Left kidney (tissue), 2 donors: ENCODE results near the gene TBC1D4. TPM values are rescaled to one million over a fixed set of nuclear protein-coding genes. Genes with fewer than 3 reads are reported as not detected.

ENCODE experiments used
- DNase-seq: peaks from one replicate; pipeline ENCODE4 v3.0.0-alpha.2; 2013
- polyA plus RNA-seq: library from polyadenylated mRNA; unstranded; fragments of 120-200 nt; gene quantifications from one replicate; pipeline ENCODE4 v1.2.1, GENCODE V29; 2013; ENCODE audit not compliant: insufficient read length

Gene TBC1D4
- polyA plus RNA-seq, 1 donor: 59.5 TPM

DNA sequence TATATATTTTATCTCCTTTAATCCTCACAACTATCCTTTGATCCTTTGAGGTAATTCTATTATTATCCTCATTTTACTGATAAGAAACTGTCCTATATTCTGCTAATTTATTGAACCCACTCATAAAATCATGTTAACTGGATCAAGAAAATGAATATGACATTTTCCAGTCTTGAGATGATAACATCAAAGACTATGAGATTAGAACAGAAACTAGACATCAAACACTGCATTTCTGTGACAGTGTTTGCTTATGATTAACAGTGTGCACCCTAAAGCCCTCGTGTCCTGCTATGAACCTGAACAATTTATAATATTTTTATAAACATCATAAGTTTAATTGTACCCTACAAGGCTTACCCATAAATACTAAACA lies 96.3 kb downstream of the TBC1D4 start:
- DNase-seq: no peak

DNA sequence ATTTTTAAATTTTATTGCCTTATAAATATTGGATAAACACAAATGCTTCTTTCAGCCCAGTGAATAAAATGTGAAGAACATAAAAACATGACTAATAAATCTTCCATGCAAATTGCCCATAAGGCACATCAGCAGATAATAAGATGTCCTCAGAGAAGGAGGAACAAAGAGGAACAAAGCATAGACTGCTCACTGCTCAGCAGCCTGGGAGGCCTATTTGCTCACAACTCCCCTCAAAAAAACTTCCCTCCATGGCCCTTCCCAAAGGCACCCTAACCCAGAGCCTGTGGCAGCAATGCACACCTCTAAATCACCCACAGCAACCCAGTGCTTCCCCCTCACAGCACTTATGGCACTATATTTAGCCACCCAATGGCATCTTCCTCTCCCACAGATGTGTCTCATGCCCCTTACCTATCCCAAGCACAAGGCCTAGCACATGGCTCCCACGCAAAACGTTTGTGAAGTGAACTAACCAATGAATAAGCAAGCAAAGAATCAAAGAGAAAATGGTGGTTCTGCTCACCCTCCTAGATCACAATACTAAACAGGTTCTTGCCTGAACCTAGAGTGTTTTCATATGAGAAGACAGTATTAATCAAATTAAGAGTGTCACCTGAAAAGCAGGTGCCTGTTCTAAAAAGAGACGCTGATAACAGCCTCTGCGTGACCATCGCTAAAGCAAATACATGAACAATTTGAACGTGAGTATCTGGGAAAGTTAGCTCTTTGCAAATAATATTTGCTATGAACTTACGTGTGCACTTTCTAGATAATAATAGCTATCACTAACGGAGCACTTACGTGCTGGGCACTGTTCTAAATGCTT lies 96.9 kb downstream of the TBC1D4 start:
- DNase-seq: no peak

- DNase-seq: no peak
Observed at GRCh38 chr13:75383064-75383715, 98.8 kb downstream of the TBC1D4 start.

GRCh38 chr13:75378301-75378700 lies 103.7 kb downstream of the TBC1D4 start:
- DNase-seq: no peak

- DNase-seq: no peak
Observed at GRCh38 chr13:75376792-75377402, 105.1 kb downstream of the TBC1D4 start.

DNA sequence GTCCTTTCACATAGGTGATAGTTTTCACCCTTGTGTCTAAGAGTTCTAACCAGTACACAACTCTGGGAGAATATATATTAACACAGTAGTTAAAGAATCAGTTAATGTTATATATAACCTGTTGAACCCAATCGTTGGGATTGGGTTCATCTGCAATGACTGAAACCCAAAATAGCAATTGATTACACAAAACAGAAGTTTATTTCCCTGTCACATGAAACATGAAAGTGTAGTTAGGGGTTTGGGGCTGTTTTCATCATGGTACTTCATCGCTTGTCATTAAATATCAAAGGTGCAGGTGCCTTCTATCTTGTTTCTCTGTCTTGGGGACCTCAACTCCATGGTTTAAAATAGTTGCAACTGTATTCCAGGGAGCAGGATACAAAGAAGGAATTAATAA lies 106.6 kb downstream of the TBC1D4 start:
- DNase-seq: no peak

- DNase-seq: no peak
Observed at GRCh38 chr13:75373988-75374387, 108.0 kb downstream of the TBC1D4 start.

- no peak for DNase-seq
Observed at GRCh38 chr13:75372923-75373841, 108.8 kb downstream of the TBC1D4 start.

DNA sequence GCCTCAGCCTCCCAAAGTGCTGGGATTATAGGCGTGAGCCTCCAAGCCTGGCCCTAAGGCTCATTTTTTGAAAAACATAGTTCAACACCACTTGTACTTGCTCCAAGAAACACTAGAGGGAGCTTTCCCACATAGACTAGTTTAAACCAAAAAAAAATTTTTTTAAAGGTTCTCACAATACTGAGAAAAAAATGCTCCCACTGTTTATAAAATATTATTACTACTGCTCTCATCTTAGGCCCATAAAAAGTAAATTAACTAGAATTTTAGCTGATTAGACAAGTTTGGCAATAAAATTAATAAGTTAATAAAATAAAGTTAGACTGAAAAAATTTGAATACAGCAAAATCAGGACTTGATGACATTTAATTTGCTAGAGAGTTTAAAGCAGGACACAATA lies 109.5 kb downstream of the TBC1D4 start:
- peak; percentile 67 for DNase-seq

DNA sequence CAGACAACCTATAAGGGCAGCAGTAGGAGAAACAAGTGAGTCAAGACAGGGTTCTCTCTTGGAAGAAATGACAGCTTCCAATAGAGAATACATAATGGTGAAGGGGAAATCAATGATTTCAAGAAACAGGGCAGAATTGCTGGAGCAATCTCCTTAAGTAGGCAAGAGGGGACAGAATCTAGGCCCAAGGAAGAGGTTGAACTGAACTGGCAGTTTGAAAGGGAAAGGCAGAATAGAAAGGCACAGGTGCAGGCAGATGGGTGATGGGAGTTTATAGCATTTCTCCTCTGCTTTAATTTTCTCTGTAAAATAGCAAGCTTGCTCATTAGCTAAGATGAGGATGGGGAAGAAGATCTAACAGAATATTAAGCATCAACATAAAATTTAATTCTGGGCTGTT lies 110.8 kb downstream of the TBC1D4 start:
- no peak for DNase-seq

DNA sequence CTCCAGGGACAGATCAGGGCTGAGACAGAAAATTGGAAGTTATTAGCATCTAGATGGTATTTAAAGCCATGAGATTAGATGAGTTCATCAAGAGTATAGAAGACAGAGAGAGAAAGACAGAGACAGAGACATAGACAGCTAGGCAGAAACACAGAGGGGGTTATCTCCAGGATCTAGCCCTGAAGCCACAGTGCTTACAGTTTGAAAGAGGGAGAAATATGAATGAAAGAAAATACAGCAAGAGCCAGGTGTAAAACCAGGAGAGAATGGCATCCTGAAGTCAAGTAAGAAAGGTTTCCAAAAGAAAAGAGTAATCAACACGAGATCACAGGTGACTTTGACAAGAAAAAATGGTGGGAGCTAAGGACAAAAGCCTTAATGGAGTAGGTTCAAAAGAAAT lies 111.2 kb downstream of the TBC1D4 start:
- DNase-seq: no peak

GRCh38 chr13:75369981-75370380 lies 112.0 kb downstream of the TBC1D4 start:
- no peak for DNase-seq

DNA sequence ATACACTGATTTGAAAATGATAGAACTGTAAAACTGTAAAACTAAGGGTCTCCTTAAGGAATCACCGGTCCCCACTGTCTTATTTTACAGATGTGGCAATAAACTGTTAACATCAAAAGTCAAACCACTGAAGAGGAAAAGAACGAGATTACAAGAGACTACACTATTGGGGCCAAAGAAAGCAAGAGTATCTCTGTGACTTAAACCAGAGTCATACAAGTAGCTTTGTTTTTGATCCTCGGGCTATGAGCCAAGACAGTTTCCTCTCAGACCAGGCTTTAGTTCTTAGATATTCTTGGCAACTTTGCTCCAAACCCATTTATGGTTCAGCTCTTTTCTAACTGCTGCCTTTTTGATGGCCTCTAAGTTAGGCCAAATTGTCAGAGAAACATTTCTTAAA lies 113.8 kb downstream of the TBC1D4 start:
- peak; percentile 55 for DNase-seq

DNA sequence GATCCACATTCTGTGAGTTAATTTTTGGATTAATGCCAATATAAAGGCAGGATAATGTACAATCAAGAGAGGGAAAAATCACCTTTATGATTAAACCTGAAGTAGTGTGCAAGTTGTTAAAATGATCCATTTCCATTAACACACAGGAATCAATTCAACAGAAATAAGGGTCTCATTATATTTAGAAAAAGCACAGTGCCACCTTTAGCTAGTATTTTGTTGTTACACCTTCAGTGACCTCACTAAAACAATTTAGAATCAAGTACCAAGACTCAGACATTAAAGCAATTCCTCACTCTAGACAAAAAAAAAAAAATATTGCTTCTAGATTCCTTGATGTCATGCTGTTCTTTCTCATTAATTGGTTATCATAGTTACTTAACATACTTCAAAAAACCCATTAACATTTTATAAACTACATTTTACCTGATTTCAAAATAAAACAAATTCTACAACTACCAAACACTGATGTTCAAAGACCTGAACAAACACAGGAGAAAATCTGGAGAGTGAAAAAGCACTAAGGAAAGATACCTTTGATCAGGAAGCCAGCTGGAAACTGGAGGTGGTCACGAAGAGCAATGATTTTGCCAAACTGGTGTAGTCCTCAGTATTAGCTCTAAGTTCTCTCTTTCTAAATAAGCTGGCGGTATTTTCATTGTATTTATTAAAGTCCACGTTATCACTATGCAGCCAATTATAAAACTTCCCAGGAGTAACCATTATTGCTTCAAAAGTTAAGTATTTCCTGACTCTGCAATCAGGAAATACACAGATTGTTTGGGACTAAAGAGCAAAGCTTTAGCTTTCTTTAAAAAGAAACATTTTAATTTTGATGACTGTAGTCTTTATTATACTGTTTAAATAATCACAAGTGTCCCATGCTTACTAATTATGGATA lies 115.3 kb downstream of the TBC1D4 start:
- DNase-seq: no peak

- DNase-seq: no peak
Observed at GRCh38 chr13:75365724-75366173, 116.2 kb downstream of the TBC1D4 start.

GRCh38 chr13:75364131-75364713 lies 117.7 kb downstream of the TBC1D4 start:
- DNase-seq: no peak

DNA sequence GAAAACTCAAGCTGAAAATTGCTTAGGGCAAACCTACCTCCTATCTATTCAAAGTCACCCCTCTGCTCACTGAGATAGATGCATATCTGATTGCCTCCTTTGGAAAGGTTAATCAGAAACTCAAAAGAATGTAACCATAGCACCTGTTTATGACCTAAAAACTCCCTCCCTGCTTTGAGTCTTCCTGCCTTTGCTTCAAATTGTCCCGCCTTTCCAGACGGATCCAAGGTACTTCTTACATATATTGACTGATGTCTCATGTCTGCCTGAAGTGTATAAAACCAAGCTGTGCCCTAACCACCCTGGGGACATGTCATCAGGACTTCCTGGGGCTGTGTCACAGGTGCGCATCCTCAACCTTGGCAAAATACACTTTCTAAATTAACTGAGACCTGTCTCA lies 118.6 kb downstream of the TBC1D4 start:
- no peak for DNase-seq

DNA sequence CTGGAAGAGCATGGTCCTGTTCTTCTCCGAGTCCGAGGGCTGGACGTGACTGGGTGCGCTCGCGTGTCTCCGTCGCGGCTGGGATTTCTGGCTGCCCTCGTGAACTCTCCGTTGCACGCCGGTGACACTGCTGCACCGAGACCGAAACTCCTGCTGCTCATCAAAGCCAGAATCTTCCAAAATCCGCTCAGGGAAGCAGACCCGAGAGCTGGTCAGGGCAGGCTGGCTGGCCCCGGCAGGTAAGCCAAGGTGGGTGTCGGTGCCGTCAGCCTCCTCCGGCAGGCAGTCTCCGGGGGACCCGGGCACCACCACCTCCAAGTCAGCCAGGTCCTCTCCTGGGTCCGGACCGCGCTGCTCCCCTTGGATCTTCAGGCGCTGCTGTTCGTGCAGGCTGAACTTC lies 119.9 kb downstream of the TBC1D4 start:
- no peak for DNase-seq

DNA sequence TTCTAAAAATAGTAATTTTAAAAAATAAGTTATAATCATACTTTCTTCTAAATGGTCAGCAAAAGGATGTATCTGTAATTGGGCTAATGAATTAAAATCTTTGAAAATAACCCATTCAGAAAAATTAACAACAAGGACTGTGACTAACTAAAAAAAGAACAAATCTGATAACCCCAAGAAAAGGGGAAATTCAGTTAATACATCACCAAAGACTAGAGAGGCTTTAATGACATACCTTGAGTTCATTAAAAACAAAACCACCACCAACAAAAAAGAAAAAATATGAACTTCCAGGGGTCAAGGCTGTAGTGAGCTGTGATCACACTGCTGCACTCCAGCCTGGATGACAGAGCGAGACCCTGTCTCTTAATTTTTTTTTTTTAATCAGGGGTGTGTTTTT lies 121.8 kb downstream of the TBC1D4 start:
- DNase-seq: no peak

DNA sequence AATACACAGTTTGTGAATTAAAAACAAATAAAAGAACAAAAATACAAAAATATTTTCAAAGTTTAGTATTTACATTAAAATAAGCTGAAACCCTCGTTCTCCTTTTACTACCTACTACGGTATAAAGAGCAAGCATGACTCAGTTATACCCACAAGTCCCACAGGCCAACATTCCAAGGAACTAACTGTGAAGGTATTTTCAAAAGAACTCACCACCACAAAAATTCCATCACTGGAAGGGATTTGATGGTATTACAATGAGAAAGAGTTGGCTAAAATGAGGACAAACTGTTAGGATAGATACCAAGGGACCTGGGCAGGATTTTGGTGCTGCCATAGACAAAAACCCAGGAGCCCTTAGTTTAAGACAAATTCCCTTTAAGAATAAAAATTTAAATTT lies 122.7 kb downstream of the TBC1D4 start:
- no peak for DNase-seq
